ENCODE data around the gene OOEP.

The OOEP gene

GRCh38 chr6:73372516-73372915, 2.8 kb upstream of the OOEP start:
- no peaks in the 10 kb centered on the region for H4K20me1 ChIP-seq (ENCODE audit: low read depth, low read length)
- TF ChIP-seq EZH2phosphoT487 (conservative IDR thresholded peaks at IDR 0.05; ENCODE audit: low read length), result no peak
- TF ChIP-seq CTCF (IDR thresholded peaks at IDR 0.05; ENCODE audit: insufficient read depth, low read length, poor library complexity, severe bottlenecking), result no peak
- H3F3A ChIP-seq (ENCODE audit: insufficient read depth), result no peaks in the 10 kb centered on the region
- no peaks in the 10 kb centered on the region for H3K9me2 ChIP-seq (replicated peaks; ENCODE audit: insufficient read depth, low read length)
- H3K9ac ChIP-seq (ENCODE audit: low read length), result no peak overlapping the region
- H3K27me3 ChIP-seq (ENCODE audit: low read length), result no peaks in the 10 kb centered on the region
- H3K4me3 ChIP-seq (ENCODE audit: insufficient read depth, low read length, poor library complexity, severe bottlenecking), result no peak overlapping the region
- no peaks in the 10 kb centered on the region for H3K36me3 ChIP-seq (ENCODE audit: low read length)
- H3K9me3 ChIP-seq (ENCODE audit: insufficient read depth, low read length), result no peaks in the 10 kb centered on the region
- H3K27ac ChIP-seq (ENCODE audit: low read depth, low read length), result no peak overlapping the region
- no peaks in the 10 kb centered on the region for H3K79me2 ChIP-seq (ENCODE audit: insufficient read depth, low read length)
- H2AFZ ChIP-seq (ENCODE audit: low read depth, low read length, severe bottlenecking), result no peak overlapping the region
- no peak overlapping the region for H3K4me2 ChIP-seq (ENCODE audit: low read depth, low read length, poor library complexity, severe bottlenecking)

- H3K27ac ChIP-seq (ENCODE audit: low read depth, low read length), result no peak overlapping the region
- TF ChIP-seq CTCF (IDR thresholded peaks at IDR 0.05; ENCODE audit: insufficient read depth, low read length, poor library complexity, severe bottlenecking) (no peak), EZH2phosphoT487 (conservative IDR thresholded peaks at IDR 0.05; ENCODE audit: low read length) (no peak)
- no peaks in the 10 kb centered on the region for H3K9me2 ChIP-seq (replicated peaks; ENCODE audit: insufficient read depth, low read length)
- no peak overlapping the region for H3K4me3 ChIP-seq (ENCODE audit: insufficient read depth, low read length, poor library complexity, severe bottlenecking)
- H2AFZ ChIP-seq (ENCODE audit: low read depth, low read length, severe bottlenecking), result no peak overlapping the region
- H3K36me3 ChIP-seq (ENCODE audit: low read length), result no peaks in the 10 kb centered on the region
- H4K20me1 ChIP-seq (ENCODE audit: low read depth, low read length), result no peaks in the 10 kb centered on the region
- H3K9ac ChIP-seq (ENCODE audit: low read length), result no peak overlapping the region
- H3K4me2 ChIP-seq (ENCODE audit: low read depth, low read length, poor library complexity, severe bottlenecking), result no peak overlapping the region
- H3F3A ChIP-seq (ENCODE audit: insufficient read depth), result no peaks in the 10 kb centered on the region
- H3K27me3 ChIP-seq (ENCODE audit: low read length), result no peaks in the 10 kb centered on the region
- H3K79me2 ChIP-seq (ENCODE audit: insufficient read depth, low read length), result no peaks in the 10 kb centered on the region
- no peaks in the 10 kb centered on the region for H3K9me3 ChIP-seq (ENCODE audit: insufficient read depth, low read length)
Observed at GRCh38 chr6:73371984-73372383, 2.3 kb upstream of the OOEP start.

- Histone ChIP-seq H3K4me3 (ENCODE audit: insufficient read depth, low read length, poor library complexity, severe bottlenecking) (no peak overlapping the region), H3K36me3 (ENCODE audit: low read length) (no peaks in the 10 kb centered on the region), H3K9me3 (ENCODE audit: insufficient read depth, low read length) (no peaks in the 10 kb centered on the region), H3K4me2 (ENCODE audit: low read depth, low read length, poor library complexity, severe bottlenecking) (no peak overlapping the region), H3K79me2 (ENCODE audit: insufficient read depth, low read length) (no peaks in the 10 kb centered on the region), H3F3A (ENCODE audit: insufficient read depth) (no peaks in the 10 kb centered on the region), H3K27me3 (ENCODE audit: low read length) (no peaks in the 10 kb centered on the region), H4K20me1 (ENCODE audit: low read depth, low read length) (no peaks in the 10 kb centered on the region), H2AFZ (ENCODE audit: low read depth, low read length, severe bottlenecking) (no peak overlapping the region), H3K9me2 (replicated peaks; ENCODE audit: insufficient read depth, low read length) (no peaks in the 10 kb centered on the region), H3K9ac (ENCODE audit: low read length) (no peak overlapping the region), H3K27ac (ENCODE audit: low read depth, low read length) (no peak overlapping the region)
- TF ChIP-seq EZH2phosphoT487 (conservative IDR thresholded peaks at IDR 0.05; ENCODE audit: low read length) (no peak), CTCF (IDR thresholded peaks at IDR 0.05; ENCODE audit: insufficient read depth, low read length, poor library complexity, severe bottlenecking) (no peak)
Observed at GRCh38 chr6:73369157-73369556, 540 bp downstream of the OOEP start.

- H3K27me3 ChIP-seq (ENCODE audit: low read length), result no peaks in the 10 kb centered on the region
- H3K79me2 ChIP-seq (ENCODE audit: insufficient read depth, low read length), result no peaks in the 10 kb centered on the region
- no peaks in the 10 kb centered on the region for H4K20me1 ChIP-seq (ENCODE audit: low read depth, low read length)
- H3F3A ChIP-seq (ENCODE audit: insufficient read depth), result no peaks in the 10 kb centered on the region
- TF ChIP-seq CTCF (IDR thresholded peaks at IDR 0.05; ENCODE audit: insufficient read depth, low read length, poor library complexity, severe bottlenecking) (no peak), EZH2phosphoT487 (conservative IDR thresholded peaks at IDR 0.05; ENCODE audit: low read length) (no peak)
- no peaks in the 10 kb centered on the region for H3K9me3 ChIP-seq (ENCODE audit: insufficient read depth, low read length)
- H2AFZ ChIP-seq (ENCODE audit: low read depth, low read length, severe bottlenecking), result no peak overlapping the region
- no peaks in the 10 kb centered on the region for H3K36me3 ChIP-seq (ENCODE audit: low read length)
- H3K27ac ChIP-seq (ENCODE audit: low read depth, low read length), result no peak overlapping the region
- no peak overlapping the region for H3K4me2 ChIP-seq (ENCODE audit: low read depth, low read length, poor library complexity, severe bottlenecking)
- no peaks in the 10 kb centered on the region for H3K9me2 ChIP-seq (replicated peaks; ENCODE audit: insufficient read depth, low read length)
- no peak overlapping the region for H3K4me3 ChIP-seq (ENCODE audit: insufficient read depth, low read length, poor library complexity, severe bottlenecking)
- no peak overlapping the region for H3K9ac ChIP-seq (ENCODE audit: low read length)
Observed at GRCh38 chr6:73368675-73369074, 1.0 kb downstream of the OOEP start.
